Liver (tissue), 2 donors: ENCODE results near the gene RNF144A.

Source experiments
- RAD21 ChIP-seq, 2 donors: IDR thresholded peaks; 2 replicates each; pipeline ENCODE4 v1.6.1; 2016; ENCODE audit warnings: antibody characterized with exemption in 2 of 2, mild to moderate bottlenecking in 2 of 2
- TAF1 ChIP-seq: conservative IDR thresholded peaks from 2 replicates; pipeline ENCODE4 v1.6.1; 2016; ENCODE audit warnings: antibody characterized with exemption, mild to moderate bottlenecking
- YY1 ChIP-seq: IDR thresholded peaks from 2 replicates; pipeline ENCODE4 v1.6.1; 2016; ENCODE audit warnings: antibody characterized with exemption, mild to moderate bottlenecking
- TF ChIP-seq, protein P1 (sequence below): IDR thresholded peaks from 2 replicates; pipeline ENCODE4 v1.6.1; 2016; ENCODE audit warnings: antibody characterized with exemption, mild to moderate bottlenecking
- donor health status: healthy.

DNA sequence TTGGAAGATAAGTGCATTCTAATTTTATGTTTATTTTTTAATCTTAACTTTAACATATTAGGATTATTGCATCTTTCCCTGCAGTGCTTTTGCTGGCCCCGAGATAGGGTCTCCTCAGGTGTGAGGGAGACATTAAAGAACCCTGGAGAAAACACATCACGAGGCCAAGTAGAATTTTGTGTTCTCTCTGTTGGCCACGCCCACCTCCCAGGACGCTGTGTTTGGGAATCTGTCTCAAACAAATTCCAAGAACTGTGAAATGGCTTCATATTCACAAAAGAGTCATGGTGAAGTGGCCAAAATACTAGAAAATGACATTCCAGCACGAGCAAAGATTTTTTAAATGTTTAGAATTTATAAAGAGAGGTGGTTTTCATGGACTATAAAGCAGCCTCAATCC is 27.3 kb downstream of the RNF144A start:
- no peak for TF ChIP-seq TAF1
- TF ChIP-seq RAD21 (IDR thresholded peaks at IDR 0.05): no peak
- TF ChIP-seq YY1: no peak
- TF ChIP-seq, protein P1, sequence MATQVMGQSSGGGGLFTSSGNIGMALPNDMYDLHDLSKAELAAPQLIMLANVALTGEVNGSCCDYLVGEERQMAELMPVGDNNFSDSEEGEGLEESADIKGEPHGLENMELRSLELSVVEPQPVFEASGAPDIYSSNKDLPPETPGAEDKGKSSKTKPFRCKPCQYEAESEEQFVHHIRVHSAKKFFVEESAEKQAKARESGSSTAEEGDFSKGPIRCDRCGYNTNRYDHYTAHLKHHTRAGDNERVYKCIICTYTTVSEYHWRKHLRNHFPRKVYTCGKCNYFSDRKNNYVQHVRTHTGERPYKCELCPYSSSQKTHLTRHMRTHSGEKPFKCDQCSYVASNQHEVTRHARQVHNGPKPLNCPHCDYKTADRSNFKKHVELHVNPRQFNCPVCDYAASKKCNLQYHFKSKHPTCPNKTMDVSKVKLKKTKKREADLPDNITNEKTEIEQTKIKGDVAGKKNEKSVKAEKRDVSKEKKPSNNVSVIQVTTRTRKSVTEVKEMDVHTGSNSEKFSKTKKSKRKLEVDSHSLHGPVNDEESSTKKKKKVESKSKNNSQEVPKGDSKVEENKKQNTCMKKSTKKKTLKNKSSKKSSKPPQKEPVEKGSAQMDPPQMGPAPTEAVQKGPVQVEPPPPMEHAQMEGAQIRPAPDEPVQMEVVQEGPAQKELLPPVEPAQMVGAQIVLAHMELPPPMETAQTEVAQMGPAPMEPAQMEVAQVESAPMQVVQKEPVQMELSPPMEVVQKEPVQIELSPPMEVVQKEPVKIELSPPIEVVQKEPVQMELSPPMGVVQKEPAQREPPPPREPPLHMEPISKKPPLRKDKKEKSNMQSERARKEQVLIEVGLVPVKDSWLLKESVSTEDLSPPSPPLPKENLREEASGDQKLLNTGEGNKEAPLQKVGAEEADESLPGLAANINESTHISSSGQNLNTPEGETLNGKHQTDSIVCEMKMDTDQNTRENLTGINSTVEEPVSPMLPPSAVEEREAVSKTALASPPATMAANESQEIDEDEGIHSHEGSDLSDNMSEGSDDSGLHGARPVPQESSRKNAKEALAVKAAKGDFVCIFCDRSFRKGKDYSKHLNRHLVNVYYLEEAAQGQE: no peak
